ENCODE data around the gene NIN.

Gene NIN

GRCh38 chr14:50835280-50835679 is 4.3 kb upstream of the NIN start:
- Histone ChIP-seq H3K4me2 (ENCODE audit: low read length) (peak overlapping the region; percentile 43; the same call in 1 of the 2 replicates), H3K9ac (ENCODE audit: low read length) (no peak overlapping the region), H3K36me3 (ENCODE audit: insufficient read depth, low read length) (no peaks in the 10 kb centered on the region), H3K27ac (ENCODE audit: low read depth, low read length, poor library complexity, severe bottlenecking) (peak overlapping the region; percentile 37), H3F3A (ENCODE audit: insufficient read depth, low read length) (no peaks in the 10 kb centered on the region), H3K27me3 (ENCODE audit: insufficient read depth, low read length) (no peaks in the 10 kb centered on the region), H3K4me3 (ENCODE audit: low read depth, low read length, poor library complexity, severe bottlenecking) (no peak overlapping the region), H3K4me1 (ENCODE audit: insufficient read depth, low read length, severe bottlenecking) (peaks cover 33% of the 10 kb centered on the region), H2AFZ (ENCODE audit: low read length) (0 out of 2 replicates have a peak overlapping the region, but pooled peaks have one; percentile 64), H3K9me2 (ENCODE audit: low read depth, low read length) (no peaks in the 10 kb centered on the region), H3K9me3 (ENCODE audit: low read length) (no peaks in the 10 kb centered on the region), H3K79me2 (ENCODE audit: insufficient read depth, low read length) (peaks cover under 1% of the 10 kb centered on the region; the same call in 1 of the 2 replicates), H4K20me1 (ENCODE audit: insufficient read depth, low read length) (no peaks in the 10 kb centered on the region)
- TF ChIP-seq, protein P1, sequence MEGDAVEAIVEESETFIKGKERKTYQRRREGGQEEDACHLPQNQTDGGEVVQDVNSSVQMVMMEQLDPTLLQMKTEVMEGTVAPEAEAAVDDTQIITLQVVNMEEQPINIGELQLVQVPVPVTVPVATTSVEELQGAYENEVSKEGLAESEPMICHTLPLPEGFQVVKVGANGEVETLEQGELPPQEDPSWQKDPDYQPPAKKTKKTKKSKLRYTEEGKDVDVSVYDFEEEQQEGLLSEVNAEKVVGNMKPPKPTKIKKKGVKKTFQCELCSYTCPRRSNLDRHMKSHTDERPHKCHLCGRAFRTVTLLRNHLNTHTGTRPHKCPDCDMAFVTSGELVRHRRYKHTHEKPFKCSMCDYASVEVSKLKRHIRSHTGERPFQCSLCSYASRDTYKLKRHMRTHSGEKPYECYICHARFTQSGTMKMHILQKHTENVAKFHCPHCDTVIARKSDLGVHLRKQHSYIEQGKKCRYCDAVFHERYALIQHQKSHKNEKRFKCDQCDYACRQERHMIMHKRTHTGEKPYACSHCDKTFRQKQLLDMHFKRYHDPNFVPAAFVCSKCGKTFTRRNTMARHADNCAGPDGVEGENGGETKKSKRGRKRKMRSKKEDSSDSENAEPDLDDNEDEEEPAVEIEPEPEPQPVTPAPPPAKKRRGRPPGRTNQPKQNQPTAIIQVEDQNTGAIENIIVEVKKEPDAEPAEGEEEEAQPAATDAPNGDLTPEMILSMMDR (IDR thresholded peaks at IDR 0.05; ENCODE audit: low read length), result no peak
- TF ChIP-seq EZH2 (IDR thresholded peaks at IDR 0.05; ENCODE audit: borderline replicate concordance, low read length), result no peak

GRCh38 chr14:50834802-50835276 is 3.9 kb upstream of the NIN start:
- TF ChIP-seq EZH2 (IDR thresholded peaks at IDR 0.05; ENCODE audit: borderline replicate concordance, low read length), result no peak
- TF ChIP-seq, protein P1 (IDR thresholded peaks at IDR 0.05; ENCODE audit: low read length), result no peak
- Histone ChIP-seq H3K4me2 (ENCODE audit: low read length) (peak overlapping the region; percentile 43; the same call in 1 of the 2 replicates), H2AFZ (ENCODE audit: low read length) (0 out of 2 replicates have a peak overlapping the region, but pooled peaks have one; percentile 64)

DNA sequence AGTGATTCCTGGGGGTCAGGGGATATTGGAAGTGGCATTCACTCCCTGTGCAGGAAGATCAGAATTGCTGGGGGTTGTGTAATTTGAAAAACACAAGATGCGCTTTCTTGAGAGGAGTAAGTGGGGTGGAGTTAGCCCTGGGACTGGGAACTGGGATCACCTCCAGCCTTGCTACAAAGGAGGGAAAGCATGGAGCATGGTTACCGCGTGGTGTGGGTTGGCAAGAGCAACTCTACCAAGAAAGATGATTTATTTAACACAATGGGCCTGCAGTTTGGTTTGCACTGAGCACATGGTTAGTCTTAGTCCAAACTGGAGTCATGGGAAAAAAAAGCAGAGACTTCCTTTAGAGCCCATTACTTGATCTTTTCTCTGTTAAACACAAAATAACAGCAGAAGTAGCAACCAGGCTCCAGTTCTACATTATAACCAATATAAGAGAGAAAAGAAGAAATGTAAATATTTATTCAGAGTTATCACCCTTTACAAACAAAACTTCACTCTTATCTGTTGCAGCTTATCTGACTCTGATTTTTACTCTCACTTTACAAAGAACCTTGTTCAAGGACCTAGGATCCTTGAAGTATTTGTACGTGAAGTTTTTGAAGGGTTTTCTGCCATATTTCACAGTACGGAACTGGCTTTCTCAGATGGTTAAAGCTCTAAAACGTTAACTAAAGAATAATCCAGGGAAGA is 2.1 kb upstream of the NIN start:
- Histone ChIP-seq H3K27me3 (ENCODE audit: insufficient read depth, low read length) (no peaks in the 10 kb centered on the region), H3K79me2 (ENCODE audit: insufficient read depth, low read length) (peaks cover 23% of the 10 kb centered on the region), H2AFZ (ENCODE audit: low read length) (no peak overlapping the region), H3F3A (ENCODE audit: insufficient read depth, low read length) (no peaks in the 10 kb centered on the region), H3K27ac (ENCODE audit: low read depth, low read length, poor library complexity, severe bottlenecking) (no peak overlapping the region), H3K9me2 (ENCODE audit: low read depth, low read length) (no peaks in the 10 kb centered on the region), H3K4me2 (ENCODE audit: low read length) (no peak overlapping the region), H4K20me1 (ENCODE audit: insufficient read depth, low read length) (no peaks in the 10 kb centered on the region), H3K9me3 (ENCODE audit: low read length) (no peaks in the 10 kb centered on the region), H3K4me1 (ENCODE audit: insufficient read depth, low read length, severe bottlenecking) (peaks cover 44% of the 10 kb centered on the region), H3K36me3 (ENCODE audit: insufficient read depth, low read length) (peaks cover 6% of the 10 kb centered on the region; the same call in 1 of the 2 replicates), H3K4me3 (ENCODE audit: low read depth, low read length, poor library complexity, severe bottlenecking) (no peak overlapping the region), H3K9ac (ENCODE audit: low read length) (no peak overlapping the region)
- TF ChIP-seq EZH2 (IDR thresholded peaks at IDR 0.05; ENCODE audit: borderline replicate concordance, low read length), result no peak
- TF ChIP-seq, protein P1 (IDR thresholded peaks at IDR 0.05; ENCODE audit: low read length), result no peak

More at GRCh38 chr14:50834802-50835276, 3.9 kb upstream of the NIN start:
- Histone ChIP-seq H3K4me1 (ENCODE audit: insufficient read depth, low read length, severe bottlenecking) (peaks cover 33% of the 10 kb centered on the region), H3K9me3 (ENCODE audit: low read length) (no peaks in the 10 kb centered on the region), H3K4me3 (ENCODE audit: low read depth, low read length, poor library complexity, severe bottlenecking) (no peak overlapping the region), H4K20me1 (ENCODE audit: insufficient read depth, low read length) (no peaks in the 10 kb centered on the region), H3K36me3 (ENCODE audit: insufficient read depth, low read length) (no peaks in the 10 kb centered on the region), H3K27ac (ENCODE audit: low read depth, low read length, poor library complexity, severe bottlenecking) (peak overlapping the region; percentile 37), H3K27me3 (ENCODE audit: insufficient read depth, low read length) (no peaks in the 10 kb centered on the region), H3K9me2 (ENCODE audit: low read depth, low read length) (no peaks in the 10 kb centered on the region), H3F3A (ENCODE audit: insufficient read depth, low read length) (no peaks in the 10 kb centered on the region), H3K9ac (ENCODE audit: low read length) (no peak overlapping the region), H3K79me2 (ENCODE audit: insufficient read depth, low read length) (peaks cover 5% of the 10 kb centered on the region)

Measured in OCI-LY1 (cell line).